ENCODE measurements around the gene MXD4. TPM values are rescaled to one million over a fixed set of nuclear protein-coding genes. Genes with fewer than 3 reads are reported as not detected.
"Not testable (repeated sequence)": the region's sequence is repeated elsewhere in the genome, so short reads cannot be mapped to it uniquely, and the experiment has no call there.

MXD4 gene
- total RNA-seq, 1 experiment from 2014 or later, result 12.8 TPM

GRCh38 chr4:2277956-2278355 is 16.0 kb upstream of the MXD4 start:
- TF ChIP-seq, protein P1, sequence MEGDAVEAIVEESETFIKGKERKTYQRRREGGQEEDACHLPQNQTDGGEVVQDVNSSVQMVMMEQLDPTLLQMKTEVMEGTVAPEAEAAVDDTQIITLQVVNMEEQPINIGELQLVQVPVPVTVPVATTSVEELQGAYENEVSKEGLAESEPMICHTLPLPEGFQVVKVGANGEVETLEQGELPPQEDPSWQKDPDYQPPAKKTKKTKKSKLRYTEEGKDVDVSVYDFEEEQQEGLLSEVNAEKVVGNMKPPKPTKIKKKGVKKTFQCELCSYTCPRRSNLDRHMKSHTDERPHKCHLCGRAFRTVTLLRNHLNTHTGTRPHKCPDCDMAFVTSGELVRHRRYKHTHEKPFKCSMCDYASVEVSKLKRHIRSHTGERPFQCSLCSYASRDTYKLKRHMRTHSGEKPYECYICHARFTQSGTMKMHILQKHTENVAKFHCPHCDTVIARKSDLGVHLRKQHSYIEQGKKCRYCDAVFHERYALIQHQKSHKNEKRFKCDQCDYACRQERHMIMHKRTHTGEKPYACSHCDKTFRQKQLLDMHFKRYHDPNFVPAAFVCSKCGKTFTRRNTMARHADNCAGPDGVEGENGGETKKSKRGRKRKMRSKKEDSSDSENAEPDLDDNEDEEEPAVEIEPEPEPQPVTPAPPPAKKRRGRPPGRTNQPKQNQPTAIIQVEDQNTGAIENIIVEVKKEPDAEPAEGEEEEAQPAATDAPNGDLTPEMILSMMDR (IDR thresholded peaks at IDR 0.05; ENCODE audit: unreplicated experiment), result no peak
- H3K36me3 Mint-ChIP-seq (ENCODE audit: insufficient read depth, unreplicated experiment), result no peaks in the 10 kb centered on the region
- H3K4me3 Mint-ChIP-seq (ENCODE audit: low read depth, unreplicated experiment), result no peak overlapping the region
- no peak overlapping the region for H3K27ac Mint-ChIP-seq (ENCODE audit: unreplicated experiment)
- BruUV-seq (replicated peaks), result no TSS peak
- no peaks in the 10 kb centered on the region for H3K9me3 Mint-ChIP-seq (ENCODE audit: low read depth, unreplicated experiment)
- no peak for DNase-seq
- CTCF ChIA-PET, result interaction anchor here (0.6 kb wide), 1 partner anchor 282 kb away, joined by 8 read pairs; no protein-coding TSS in a partner anchor
- intact Hi-C loops (cut with micrococcal nuclease; ENCODE audit: unreplicated experiment), result loop anchor here (5.0 kb wide), 1 partner anchor 159 kb away; no protein-coding TSS in a partner anchor
- peaks cover 54% of the 10 kb centered on the region for H3K27me3 Mint-ChIP-seq (ENCODE audit: unreplicated experiment)
- H3K4me1 Mint-ChIP-seq (ENCODE audit: low read depth, unreplicated experiment), result no peaks in the 10 kb centered on the region

DNA sequence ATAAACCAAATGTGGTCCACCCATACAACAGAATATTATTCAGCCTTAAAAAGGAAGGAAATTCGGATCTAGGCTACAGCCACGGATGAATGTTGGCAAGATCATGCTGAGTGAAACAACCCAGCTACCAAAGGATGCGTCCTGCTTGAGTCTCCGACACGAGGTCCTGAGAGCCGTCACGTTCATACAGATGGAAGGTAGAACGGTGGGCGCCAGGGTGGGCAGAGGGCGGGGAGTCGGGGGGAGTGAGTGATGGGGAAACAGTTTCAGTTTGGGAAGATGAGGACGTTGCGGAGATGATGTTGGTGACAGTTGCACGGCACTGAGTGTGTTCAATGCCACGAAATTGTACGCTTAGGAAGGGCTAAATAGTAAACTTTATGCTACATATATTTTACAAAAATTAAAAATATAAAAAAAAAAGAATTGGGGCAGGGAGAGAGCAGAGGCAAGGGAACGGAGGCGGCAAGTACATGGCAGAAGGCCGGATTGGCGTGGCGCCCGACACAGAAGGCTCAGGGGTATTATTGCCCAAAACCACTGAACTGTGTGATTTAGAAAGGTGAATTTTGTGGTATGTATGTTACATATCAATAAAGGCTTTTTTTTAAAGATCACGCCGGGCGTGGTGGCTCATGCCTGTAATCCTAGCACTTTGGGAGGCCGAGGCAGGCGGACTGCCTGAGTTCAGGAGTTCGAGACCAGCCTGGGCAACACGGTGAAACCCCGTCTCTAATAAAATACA is 14.8 kb upstream of the MXD4 start:
- BruUV-seq (replicated peaks), result no TSS peak
- intact Hi-C loops (cut with micrococcal nuclease; ENCODE audit: unreplicated experiment), result loop anchor here (5.0 kb wide), 1 partner anchor 161 kb away; no protein-coding TSS in a partner anchor
- TF ChIP-seq, protein P1 (IDR thresholded peaks at IDR 0.05; ENCODE audit: unreplicated experiment), result no peak

DNA sequence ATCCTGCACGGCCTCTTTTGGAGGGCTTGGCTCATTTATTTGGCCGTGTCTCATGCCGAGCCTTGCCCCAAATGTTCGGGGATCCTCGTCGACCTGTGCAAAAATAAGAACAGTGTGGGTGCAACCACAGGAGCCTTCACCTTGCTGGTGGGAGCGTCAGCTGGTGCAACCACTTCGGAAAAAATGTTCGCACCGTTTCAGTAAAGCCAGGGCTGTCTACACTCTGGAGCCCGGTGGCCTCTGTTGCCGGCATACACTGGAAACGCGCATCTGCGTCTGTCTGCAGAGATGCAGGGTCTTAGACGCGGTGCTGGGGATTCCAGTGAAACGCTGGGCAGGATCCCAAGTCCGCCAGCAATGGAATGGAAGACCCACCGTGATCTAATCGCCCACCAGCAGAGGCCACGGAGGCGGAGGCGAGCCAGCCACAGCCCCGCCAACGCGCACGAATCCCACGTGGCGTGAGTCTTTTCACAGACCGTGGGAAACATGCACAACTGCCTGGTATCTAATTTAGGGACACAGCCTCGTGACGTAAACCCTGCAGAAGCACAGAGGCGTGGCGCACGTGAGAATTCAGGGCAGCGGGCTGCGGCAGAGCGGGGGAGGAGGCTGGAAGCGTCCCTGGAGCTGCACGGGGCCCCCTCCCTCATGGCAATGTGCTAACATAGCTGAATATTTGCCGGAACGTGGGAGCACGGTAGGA is 13.8 kb upstream of the MXD4 start:
- BruUV-seq (replicated peaks), result no TSS peak
- DNase-seq, result no peak
- Mint-ChIP-seq H3K27me3 (ENCODE audit: unreplicated experiment) (peaks cover 38% of the 10 kb centered on the region), H3K4me3 (ENCODE audit: low read depth, unreplicated experiment) (no peak overlapping the region), H3K36me3 (ENCODE audit: insufficient read depth, unreplicated experiment) (no peaks in the 10 kb centered on the region), H3K27ac (ENCODE audit: unreplicated experiment) (no peak overlapping the region), H3K4me1 (ENCODE audit: low read depth, unreplicated experiment) (no peaks in the 10 kb centered on the region), H3K9me3 (ENCODE audit: low read depth, unreplicated experiment) (no peaks in the 10 kb centered on the region)
- intact Hi-C loops (cut with micrococcal nuclease; ENCODE audit: unreplicated experiment), result loop anchor here (5.0 kb wide), 1 partner anchor 162 kb away; no protein-coding TSS in a partner anchor
- CTCF ChIA-PET, result no interaction called here
- TF ChIP-seq, protein P1 (IDR thresholded peaks at IDR 0.05; ENCODE audit: unreplicated experiment), result no peak

More for the DNA sequence above, 14.8 kb upstream of the MXD4 start:
- Mint-ChIP-seq H3K27me3 (ENCODE audit: unreplicated experiment) (peaks cover 48% of the 10 kb centered on the region), H3K4me1 (ENCODE audit: low read depth, unreplicated experiment) (no peaks in the 10 kb centered on the region), H3K27ac (ENCODE audit: unreplicated experiment) (no peak overlapping the region), H3K36me3 (ENCODE audit: insufficient read depth, unreplicated experiment) (no peaks in the 10 kb centered on the region), H3K9me3 (ENCODE audit: low read depth, unreplicated experiment) (no peaks in the 10 kb centered on the region), H3K4me3 (ENCODE audit: low read depth, unreplicated experiment) (no peak overlapping the region)
- DNase-seq, result no peak
- CTCF ChIA-PET, result no interaction called here

- H3K36me3 Mint-ChIP-seq (ENCODE audit: insufficient read depth, unreplicated experiment); DNase-seq; BruUV-seq (replicated peaks); H3K4me3 Mint-ChIP-seq (ENCODE audit: low read depth, unreplicated experiment); H3K9me3 Mint-ChIP-seq (ENCODE audit: low read depth, unreplicated experiment); H3K27ac Mint-ChIP-seq (ENCODE audit: unreplicated experiment); H3K4me1 Mint-ChIP-seq (ENCODE audit: low read depth, unreplicated experiment); CTCF ChIA-PET: not testable (repeated sequence)
- intact Hi-C loops (cut with micrococcal nuclease; ENCODE audit: unreplicated experiment), result loop anchor here (5.0 kb wide), 1 partner anchor 162 kb away; no protein-coding TSS in a partner anchor
- peaks cover 35% of the 10 kb centered on the region for H3K27me3 Mint-ChIP-seq (ENCODE audit: unreplicated experiment)
These were observed 13.1 kb upstream of the MXD4 start for GRCh38 chr4:2275044-2275397.
